Thyroid gland (tissue), 4 donors: Measurements from ENCODE around the gene TAB2.

Experiments used
- CTCF ChIP-seq, 6 experiments: fragments of 200-600 bp in 3 of 6; fragments of 450-650 bp in 3 of 6; sonication (generic) in 3 of 6; IDR thresholded peaks; one replicate each; pipeline ENCODE4 v1.5.1; 2016 to 2019; ENCODE audit warnings: antibody characterized with exemption in 6 of 6, mild to moderate bottlenecking in 2 of 6, inconsistent platforms in 1 of 6, moderate library complexity in 1 of 6
- POLR2A ChIP-seq, 2 donors: fragments of 450-650 bp; IDR thresholded peaks; one replicate each; pipeline ENCODE4 v1.6.1; 2017; ENCODE audit warnings: antibody characterized with exemption in 2 of 2, mild to moderate bottlenecking in 2 of 2, moderate library complexity in 1 of 2

GRCh38 chr6:149289966-149290365 lies 27.5 kb upstream of the TAB2 start:
- TF ChIP-seq CTCF (IDR thresholded peaks at IDR 0.05) (no peak), POLR2A (IDR thresholded peaks at IDR 0.05) (no peak)
